ENCODE measurements around the gene TINAGL1.
"Not testable (repeated sequence)": the region's sequence is repeated elsewhere in the genome, so short reads cannot be mapped to it uniquely, and the experiment has no call there.

TINAGL1 gene

GRCh38 chr1:31583995-31584868, 7.9 kb downstream of the TINAGL1 start:
- H3K27ac ChIP-seq: no peak overlapping the region
- in situ Hi-C loops (cut with HindIII; ENCODE audit: low pct_ligation_motif_present, low sequenced_read_pairs): no loop called here
- H3K4me3 ChIP-seq (ENCODE audit: low read depth, low read length): no peak overlapping the region
- no peak for TF ChIP-seq CTCF (IDR thresholded peaks at IDR 0.05; ENCODE audit: low read depth, low read length, missing control alignments)
- DNase-seq: peak; percentile 66
- H3K36me3 ChIP-seq (replicated peaks): peaks cover 8% of the 10 kb centered on the region
- H3K27me3 ChIP-seq (replicated peaks): no peaks in the 10 kb centered on the region

GRCh38 chr1:31584869-31585735, 8.8 kb downstream of the TINAGL1 start:
- Histone ChIP-seq H3K27me3 (replicated peaks) (no peaks in the 10 kb centered on the region), H3K4me3 (ENCODE audit: low read depth, low read length) (no peak overlapping the region), H3K27ac (no peak overlapping the region), H3K36me3 (replicated peaks) (peaks cover 8% of the 10 kb centered on the region)
- no peak for TF ChIP-seq CTCF (IDR thresholded peaks at IDR 0.05; ENCODE audit: low read depth, low read length, missing control alignments)
- in situ Hi-C loops (cut with HindIII; ENCODE audit: low pct_ligation_motif_present, low sequenced_read_pairs): no loop called here
- no peak for DNase-seq

GRCh38 chr1:31585736-31586365, 9.5 kb downstream of the TINAGL1 start:
- in situ Hi-C loops (cut with HindIII; ENCODE audit: low pct_ligation_motif_present, low sequenced_read_pairs): no loop called here
- peaks cover 8% of the 10 kb centered on the region for H3K36me3 ChIP-seq (replicated peaks)
- H3K27me3 ChIP-seq (replicated peaks): no peaks in the 10 kb centered on the region
- no peak for DNase-seq
- no peak for TF ChIP-seq CTCF (IDR thresholded peaks at IDR 0.05; ENCODE audit: low read depth, low read length, missing control alignments)
- H3K4me3 ChIP-seq (ENCODE audit: low read depth, low read length): no peak overlapping the region
- H3K27ac ChIP-seq: no peak overlapping the region

- H3K27ac ChIP-seq: no peak overlapping the region
- in situ Hi-C loops (cut with HindIII; ENCODE audit: low pct_ligation_motif_present, low sequenced_read_pairs): no loop called here
- no peaks in the 10 kb centered on the region for H3K27me3 ChIP-seq (replicated peaks)
Observed at GRCh38 chr1:31586376-31587327, 10.3 kb downstream of the TINAGL1 start.

GRCh38 chr1:31587328-31587699, 11.0 kb downstream of the TINAGL1 start:
- in situ Hi-C loops (cut with HindIII; ENCODE audit: low pct_ligation_motif_present, low sequenced_read_pairs); H3K27ac ChIP-seq; H3K27me3 ChIP-seq (replicated peaks); DNase-seq; H3K36me3 ChIP-seq (replicated peaks); H3K4me3 ChIP-seq (ENCODE audit: low read depth, low read length): not testable (repeated sequence)

More at GRCh38 chr1:31586376-31587327, 10.3 kb downstream of the TINAGL1 start:
- Histone ChIP-seq H3K4me3 (ENCODE audit: low read depth, low read length) (no peak overlapping the region), H3K36me3 (replicated peaks) (peaks cover 8% of the 10 kb centered on the region)
- no peak for TF ChIP-seq CTCF (IDR thresholded peaks at IDR 0.05; ENCODE audit: low read depth, low read length, missing control alignments)
- DNase-seq: no peak

Measured in brain microvascular endothelial cell (primary cell).